Midbrain (tissue), 1 donor: ENCODE data around the gene EYS.

ENCODE experiments used
- DNase-seq: peaks from one replicate; lab custom pipeline; 2025; lab: John Stamatoyannopoulos, UW

Gene EYS

DNA sequence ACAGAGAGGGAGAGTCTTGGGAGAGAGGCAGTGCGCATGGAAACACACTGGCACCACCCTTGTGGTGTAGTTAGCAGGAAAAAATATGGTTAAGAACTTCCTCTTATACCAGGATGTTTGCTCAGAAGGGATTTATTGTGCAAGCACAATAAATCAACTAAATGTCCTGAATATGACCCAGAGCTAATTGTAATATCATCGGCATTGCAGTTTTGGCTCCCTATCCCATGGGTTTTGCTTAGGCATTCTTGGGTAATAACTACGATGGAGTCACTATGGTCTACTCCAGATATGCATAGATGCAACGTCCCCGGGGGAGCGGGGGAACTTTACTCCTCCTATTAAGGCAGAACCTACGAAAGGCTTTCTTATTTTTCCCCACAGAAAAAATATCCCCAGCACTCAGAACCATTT lies 751.6 kb downstream of the EYS start:
- no peak for DNase-seq

DNA sequence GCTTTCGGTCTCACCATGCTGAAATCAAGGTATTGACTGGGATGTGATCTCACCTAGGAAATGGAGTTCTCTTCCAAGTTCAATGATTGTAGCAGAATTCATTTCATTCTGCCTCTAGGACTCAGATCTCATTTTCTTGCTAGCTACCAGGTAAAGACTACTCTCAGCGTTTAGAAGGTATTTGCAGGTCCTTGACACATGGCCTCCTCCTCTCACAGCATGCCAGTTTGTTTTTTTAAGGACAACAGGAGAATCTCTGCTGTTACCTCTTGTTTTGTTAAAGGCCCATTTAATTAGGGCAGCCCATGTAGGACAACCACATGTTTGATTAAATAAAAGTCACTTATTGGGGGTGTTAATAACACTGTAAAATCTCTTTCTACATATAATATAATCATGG lies 757.8 kb downstream of the EYS start:
- DNase-seq, result no peak

DNA sequence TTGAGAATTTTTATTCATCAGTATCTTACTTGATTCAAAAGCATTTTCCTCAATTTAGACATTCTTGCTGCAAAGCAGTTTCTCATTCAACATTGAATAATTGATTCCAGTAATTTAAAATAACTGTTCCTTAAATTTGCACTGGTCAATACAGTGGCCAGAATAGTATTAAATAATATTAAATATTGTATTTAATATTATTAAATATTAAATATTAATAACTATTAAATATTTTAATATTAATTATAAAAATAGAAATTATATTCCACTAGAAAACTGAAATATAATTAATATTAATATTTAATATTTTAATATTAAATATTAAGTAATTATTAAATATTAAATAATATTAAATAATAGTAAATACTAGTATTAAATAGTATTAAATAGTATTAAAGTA lies 758.8 kb downstream of the EYS start:
- DNase-seq, result no peak

DNA sequence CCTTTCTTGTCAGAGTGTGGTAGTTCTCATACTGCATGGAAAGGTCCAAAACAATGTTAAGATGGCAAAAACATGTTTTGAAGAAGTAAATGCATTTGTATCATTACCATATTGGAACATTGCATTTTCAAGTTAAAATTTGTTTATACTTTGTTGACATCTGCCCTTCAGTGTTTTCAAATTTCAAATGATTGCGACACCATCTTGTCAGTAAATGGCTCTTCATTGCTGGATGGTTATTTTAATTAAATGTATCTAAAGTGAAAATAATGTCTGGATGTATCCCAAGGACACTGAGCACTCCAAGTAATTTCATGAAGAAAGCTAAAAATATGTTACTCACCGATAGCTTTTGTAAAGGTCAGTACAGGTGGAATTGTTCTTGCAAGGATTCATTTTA lies 761.6 kb downstream of the EYS start:
- no peak for DNase-seq

DNA sequence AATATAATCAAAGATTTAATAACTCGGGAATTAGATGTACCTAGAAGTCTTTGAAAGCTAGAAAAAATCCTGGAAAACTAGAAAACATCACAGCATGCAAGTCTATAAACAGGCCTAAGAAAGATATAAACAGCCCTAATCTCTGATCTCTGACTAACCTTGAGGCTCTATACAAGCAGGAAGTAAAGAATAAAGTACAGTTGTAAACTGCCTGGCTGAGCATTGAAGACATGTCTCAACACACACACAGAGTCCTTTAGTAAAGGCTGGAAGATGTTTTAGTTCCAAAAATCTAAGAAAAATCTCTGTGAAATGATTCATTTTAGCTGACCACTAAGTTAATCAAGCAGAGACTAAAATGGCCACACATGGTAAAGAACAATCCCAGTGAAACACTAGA lies 774.5 kb downstream of the EYS start:
- no peak for DNase-seq

DNA sequence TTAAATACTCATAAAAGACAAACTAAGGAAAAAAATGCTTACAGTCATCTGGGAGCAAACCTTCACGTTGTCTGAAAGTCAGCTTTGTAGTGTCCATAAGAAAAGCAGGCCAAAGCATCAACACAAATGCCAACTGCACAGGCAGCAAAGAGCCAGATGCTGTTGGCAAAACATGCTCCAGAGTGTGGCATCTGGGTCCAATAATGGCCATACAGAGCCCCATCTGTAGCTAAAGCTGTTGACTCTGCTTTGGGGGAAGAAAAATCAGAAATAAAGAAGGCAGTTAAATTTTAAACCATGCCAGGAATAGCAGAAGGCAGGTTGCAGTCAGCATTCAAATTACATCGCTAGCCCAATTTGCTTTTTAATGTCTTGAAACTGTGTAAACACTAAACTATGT lies 776.3 kb downstream of the EYS start:
- DNase-seq, result no peak

DNA sequence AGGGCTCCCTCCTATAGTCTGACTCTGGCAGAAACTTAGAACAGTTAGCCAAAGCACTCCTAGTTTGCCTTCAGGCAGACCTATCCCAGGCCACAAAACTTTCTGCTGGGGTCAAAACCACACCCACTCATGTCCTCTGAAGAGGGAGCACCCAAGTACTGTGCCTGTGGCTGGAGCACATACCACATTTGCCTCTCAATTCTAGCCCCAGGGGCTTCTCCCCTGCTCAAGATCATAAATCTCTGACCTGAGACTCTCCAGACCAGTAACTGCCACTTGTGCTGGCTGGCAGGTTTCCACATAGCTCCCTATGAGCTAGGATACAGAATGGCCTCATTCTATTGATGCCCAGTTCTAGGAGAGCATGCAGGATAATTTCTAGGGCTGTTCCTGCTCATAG lies 781.0 kb downstream of the EYS start:
- no peak for DNase-seq

DNA sequence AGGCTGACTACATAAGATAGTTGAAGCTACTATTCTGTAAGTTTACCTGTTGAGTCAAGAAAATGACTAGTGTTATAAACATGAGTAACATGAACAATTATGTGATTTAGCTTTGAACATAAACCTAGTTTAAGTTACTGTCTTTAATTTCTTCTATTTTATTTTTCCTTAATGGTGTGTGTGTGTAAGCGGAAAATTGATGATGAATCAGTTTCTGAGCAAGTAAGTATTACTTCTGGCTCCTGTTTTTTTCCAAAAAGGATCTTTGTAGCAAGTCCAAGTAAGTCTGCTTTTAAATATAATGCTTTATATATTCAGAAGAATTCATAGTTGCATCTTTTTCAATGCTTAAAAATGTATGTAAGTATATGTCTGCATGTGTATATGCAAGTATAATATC lies 786.8 kb downstream of the EYS start:
- no peak for DNase-seq

DNA sequence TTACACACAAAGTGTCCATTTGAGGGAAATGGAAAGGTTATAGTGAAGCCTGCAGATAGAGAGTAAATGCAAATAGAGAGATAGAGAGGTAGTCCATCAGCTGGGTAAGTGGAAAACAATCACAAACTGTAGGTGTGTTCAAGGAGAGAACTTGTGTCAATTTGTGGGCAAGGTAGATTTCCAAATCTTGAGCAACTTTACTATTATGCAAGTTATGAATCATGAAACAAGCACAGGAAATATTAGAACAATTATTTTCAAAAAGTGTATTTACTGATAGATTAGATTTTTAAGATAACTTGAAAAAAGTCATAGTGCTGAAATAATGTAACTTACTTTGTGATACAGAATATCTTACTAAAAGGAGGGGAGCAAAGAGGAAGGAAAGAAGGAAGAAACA lies 792.9 kb downstream of the EYS start:
- DNase-seq, result no peak

DNA sequence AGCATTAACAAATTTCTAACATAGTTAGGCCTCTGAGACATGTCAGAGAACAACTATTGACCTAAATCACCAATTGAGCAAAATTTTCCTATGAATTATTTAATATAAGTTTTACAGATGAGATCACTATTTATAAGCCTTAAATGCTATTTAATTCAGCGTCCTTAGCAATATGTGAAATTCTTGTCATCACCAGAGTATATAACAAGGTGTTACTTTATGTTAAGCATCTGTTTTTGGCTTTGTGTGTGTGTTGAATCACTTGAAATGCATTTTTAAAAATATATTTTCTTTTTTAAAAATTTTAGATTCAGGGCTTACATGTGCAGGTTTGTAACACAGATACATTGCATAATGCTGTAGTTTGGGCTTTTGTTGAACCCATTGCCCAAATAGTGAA lies 794.1 kb downstream of the EYS start:
- DNase-seq, result no peak

DNA sequence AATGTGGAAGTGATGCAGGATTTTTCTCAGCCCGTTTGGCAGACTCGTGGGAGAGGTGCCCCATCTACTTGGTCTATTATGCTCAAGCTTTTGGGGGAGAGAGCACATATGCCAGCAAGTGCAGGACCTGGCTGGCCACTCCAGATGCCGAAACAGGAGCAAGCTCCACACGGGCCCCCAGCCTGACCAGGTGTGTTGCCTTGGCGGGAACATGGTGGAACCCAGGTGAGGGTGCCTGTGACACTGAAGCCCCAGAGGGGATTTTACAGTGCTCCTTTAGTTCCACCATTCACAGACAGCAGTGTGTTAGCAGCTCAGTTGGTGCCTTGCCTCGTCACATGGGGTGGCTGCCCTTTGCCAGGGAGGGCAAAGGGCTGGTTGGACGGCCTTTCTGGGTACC lies 798.9 kb downstream of the EYS start:
- no peak for DNase-seq

DNA sequence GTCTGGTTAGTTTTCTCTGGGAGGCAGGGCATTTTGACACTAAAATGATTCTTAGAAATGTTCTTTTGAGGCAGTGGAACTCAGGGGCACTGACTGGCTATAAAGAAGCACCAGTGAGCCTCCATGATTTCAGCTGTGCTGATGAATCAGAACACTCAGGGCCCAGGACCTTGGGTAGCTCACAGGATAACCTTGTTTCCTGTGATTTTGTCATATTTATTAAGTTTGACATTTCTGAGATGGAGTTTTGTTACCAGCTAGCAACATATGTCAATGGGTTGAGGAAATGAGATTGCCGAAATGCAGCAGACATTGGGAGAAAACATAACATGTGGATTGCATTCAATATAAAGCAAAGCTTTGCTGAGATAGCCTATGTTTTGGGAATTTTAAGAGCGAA lies 802.4 kb downstream of the EYS start:
- DNase-seq, result no peak

DNA sequence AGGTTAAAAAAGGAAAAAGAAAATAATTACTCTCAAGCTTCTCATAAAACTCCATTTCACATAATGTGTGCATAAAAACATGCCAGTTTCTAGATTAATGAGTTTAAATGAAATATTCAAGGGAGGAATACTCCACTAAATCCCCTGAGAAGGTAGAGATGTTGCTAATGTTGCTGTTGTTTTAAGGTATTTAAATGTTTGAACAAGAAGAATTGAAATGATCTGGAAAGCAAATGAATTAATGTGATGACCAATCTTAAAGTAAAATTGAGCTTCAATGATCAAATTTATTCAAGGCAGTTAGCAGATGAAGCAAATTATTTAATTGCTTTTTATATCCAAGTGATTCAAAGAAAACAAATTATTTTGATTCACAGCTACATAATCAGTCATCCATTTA lies 804.4 kb downstream of the EYS start:
- no peak for DNase-seq

DNA sequence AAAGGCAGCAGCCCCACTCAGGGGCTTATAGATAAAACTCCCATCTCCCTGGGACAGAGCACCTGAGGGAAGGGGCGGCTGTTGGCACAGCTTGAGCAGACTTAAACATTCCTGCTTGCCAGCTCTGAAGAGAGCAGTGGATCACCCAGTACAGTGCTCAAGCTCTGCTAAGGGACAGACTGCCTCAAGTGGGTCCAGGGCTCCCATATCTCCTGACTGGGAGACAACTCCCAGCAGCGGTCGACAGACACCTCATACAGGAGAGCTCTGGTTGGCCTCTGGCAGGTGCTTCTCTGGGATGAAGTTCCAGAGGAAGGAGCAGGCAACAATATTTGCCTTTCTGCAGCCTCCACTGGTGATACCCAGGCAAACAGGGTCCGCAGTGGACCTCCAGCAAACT lies 810.1 kb downstream of the EYS start:
- no peak for DNase-seq

DNA sequence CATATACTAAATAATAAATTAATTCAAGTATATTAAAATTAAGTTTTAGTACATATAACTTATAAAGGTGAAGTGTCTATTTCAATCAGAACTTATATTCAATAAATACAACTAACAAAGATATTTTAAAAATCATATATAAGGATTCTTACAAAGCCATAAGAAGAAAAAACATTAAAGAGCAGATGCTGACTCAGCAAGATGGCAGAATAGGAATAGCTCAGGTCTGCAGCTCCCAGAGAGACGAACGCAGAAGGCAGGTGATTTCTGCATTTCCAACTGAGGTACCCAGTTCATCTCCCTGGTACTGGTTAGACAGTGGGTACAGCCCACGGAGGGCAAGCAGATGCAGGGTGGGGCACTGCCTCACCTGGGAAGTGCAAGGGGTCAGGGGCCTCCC lies 811.1 kb downstream of the EYS start:
- DNase-seq, result no peak

DNA sequence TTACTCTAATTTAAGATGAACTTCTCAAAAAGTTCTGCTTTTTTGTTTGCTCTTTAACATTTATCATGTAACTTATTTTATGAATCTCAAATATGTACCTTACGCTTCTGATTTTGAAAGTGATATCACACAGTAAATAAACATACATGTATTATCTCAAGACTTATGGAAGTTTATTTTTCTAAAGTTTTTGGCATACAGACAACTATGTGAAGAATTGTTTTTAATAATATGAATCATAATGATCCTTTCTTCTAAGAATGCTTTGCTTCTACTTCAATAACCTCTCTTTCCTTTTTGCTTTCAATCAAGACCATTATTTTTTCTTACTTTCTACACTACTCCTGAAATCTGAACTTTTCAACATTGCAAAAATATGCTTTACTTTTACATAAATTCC lies 816.4 kb downstream of the EYS start:
- no peak for DNase-seq

DNA sequence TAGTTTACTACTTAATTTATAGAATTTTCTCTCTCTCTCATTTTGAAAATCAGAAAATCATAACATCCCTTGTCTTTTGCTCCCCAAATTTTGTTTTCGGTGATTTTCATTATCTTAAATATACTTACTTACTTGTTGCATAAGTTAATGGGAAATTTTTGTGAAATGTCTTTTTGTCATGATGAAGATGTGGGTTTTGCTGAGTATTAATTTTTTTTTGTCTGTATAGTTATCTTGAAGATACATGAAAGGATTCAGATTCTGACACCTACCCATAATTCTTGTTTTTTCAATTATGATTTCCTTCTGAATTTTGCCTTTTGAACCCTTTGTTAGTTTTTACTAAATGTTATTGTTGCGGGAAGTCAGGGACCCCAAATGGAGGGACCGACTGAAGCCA lies 817.9 kb downstream of the EYS start:
- no peak for DNase-seq

DNA sequence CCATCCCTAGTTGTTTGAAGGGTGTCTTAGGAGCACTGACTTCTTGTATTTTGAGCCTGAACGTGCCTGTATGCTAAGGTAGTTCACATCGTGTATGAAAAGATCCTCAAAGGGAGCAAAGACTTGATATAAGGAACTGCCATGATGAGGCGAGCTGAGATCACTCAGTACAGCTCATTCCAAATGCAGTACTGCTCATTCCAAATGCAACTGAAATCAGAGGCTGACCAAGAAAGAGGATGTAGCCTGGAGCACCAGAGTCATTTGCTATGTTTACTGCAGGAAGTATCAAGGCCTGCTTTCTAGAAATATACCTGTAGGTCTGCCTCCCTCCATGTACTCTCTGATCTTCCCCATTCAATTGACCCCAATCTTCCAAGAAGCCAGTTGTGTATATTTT lies 832.2 kb downstream of the EYS start:
- no peak for DNase-seq

DNA sequence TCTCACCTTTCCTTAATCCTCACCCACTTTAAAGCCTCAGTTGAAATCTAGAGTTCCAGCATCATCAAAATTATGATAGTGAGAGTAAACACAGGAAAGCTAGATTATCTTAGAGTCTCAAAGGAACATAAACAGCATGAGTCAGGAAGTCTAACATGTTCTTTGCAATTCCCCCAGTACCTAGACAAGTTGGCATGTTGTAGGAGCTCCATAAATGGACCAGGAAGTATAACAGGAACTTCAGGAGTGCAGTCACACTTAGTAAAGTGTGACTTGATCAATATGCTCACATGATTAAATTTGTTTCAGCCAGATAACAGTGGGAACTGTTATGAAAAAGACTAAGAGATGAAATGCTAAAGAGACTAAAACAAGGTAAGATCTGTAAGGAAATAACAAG lies 834.4 kb downstream of the EYS start:
- no peak for DNase-seq

DNA sequence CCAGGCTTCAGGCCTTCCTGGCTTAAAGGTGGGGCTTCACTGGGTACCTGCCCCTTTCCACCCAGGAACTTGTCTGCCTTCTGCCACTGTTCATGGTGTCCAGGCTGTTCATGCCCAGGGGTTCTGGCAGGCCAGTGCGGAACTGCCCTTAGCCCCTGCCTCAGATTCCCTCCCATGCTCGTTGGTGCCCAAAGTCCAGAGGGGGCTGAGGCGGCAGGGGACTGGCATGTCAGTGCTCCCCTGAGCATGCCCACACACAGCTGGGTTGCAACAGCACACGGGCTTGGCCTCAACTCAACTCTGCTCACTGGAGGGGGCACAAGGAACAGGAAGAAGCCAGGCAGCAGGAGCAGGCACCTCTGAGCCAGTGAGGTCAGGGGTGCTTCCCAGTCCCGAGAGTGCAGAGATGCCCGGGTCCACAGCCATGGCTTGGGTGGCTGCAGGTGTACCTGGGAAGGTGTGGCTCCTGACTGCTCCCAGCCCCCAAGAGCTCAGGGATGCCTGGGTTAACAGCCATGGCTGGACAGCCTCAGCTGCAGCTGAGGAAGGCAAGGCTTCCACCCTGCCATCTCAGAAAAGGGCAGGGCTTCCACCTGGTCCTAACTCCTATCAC lies 845.9 kb downstream of the EYS start:
- no peak for DNase-seq

DNA sequence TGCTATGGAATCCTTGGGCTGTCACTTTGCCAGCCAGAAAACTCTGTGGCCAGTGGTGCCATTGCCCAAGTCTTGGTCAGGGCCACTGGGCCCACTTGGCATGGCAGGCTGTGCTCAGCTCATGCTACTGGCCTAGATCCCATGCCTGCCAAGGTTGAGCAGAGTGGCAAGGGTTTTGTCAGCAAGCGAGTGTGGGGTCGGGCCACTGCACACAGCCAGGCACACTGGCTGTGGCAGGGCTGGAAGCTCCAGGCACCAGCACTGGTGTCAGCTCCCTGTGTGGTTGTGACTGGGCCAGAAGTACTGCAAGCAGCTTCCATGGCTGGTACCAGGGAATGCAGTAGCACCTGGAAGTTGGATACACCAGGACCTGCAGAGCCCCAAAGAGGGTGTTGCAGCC lies 846.8 kb downstream of the EYS start:
- DNase-seq, result no peak

DNA sequence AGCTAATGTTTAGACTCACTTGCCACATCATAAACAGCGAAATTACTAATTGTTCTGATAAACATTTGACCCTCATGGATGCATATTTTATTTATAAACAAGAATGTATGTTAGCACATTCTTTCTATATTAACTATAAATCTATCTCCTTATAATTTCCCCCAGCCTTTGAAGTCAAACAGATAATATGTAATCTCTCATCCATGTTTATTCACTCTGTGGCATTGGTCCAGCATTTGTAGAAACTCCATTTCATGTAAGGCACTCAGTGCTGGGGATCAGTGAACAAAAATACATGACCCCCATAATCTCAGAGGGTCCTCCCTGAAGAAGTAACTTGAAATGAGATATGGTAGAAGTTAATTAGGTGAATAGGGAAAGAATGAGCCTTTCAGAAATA lies 856.9 kb downstream of the EYS start:
- no peak for DNase-seq

DNA sequence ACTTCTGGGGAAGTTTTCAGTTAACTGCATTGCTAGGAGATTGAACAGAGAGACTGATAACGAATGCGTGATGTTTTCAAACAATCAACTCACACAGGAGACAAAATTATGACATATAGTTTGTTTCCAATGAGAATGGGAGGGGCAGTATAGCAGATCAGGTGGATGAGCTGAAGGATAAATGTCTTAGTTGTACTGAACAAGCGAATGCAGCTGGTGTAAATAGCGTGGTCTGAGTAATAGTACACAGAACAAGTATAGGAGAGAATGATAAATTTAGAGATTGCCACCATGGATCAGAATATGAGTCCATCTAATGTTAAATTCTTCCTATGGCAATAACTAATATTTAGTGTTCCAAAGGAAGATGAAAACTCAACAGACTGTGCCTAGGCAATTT lies 858.6 kb downstream of the EYS start:
- no peak for DNase-seq

DNA sequence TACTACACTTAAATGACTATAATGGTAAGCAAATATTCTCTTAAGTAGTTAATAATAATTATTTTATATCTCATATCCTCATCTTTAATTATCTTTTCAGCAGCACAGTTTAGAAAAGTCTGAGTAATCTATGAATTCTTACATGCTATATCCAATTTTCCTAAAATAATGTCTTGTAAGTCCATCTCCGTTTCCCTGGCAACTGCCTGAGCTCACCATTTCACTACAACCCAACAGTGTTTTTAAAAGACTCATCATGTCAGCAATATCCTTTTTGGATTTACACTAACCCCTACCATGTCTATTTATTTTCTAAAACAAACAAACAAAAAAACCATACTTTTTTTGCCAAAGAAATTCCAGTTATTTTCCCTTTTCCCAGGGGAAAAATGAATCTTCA lies 859.6 kb downstream of the EYS start:
- DNase-seq, result no peak

DNA sequence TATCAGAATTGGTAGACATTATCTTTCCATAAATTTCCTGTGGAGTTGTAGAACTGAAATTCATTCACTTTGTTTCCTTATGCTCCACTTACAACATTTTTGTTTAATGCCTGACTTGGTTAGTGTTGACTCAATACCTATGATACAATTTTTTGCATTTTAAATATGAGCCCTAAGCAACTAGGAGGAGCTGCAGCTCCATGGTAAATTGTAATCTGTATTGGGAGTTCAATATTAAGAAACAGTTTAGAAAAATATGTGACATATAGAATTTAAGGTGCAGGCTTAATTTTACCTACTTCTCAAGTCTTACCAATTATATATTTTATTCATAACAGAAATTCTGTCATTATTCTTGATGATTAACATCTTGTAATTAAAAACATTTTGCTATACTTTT lies 868.3 kb downstream of the EYS start:
- no peak for DNase-seq
